NB4 (cell line): Measurements from ENCODE around the gene PLEKHD1.

Experiments
- DNase-seq: peaks from one replicate; pipeline ENCODE4 v3.0.0; 2010; ENCODE audit warnings: low read depth
- H3K4me3 ChIP-seq: one replicate; pipeline ENCODE4 v1.5.1; 2011; ENCODE audit warnings: mild to moderate bottlenecking, low read depth, low read length, moderate library complexity
- CTCF ChIP-seq: IDR thresholded peaks from one replicate; pipeline ENCODE4 v1.5.1; 2012; ENCODE audit warnings: low read depth, low read length
- MAX ChIP-seq: IDR thresholded peaks from 2 replicates; pipeline ENCODE4 v1.6.1; 2011; ENCODE audit warnings: low read depth, low read length
- MYC ChIP-seq: IDR thresholded peaks from 2 replicates; pipeline ENCODE4 v1.6.1; 2011; ENCODE audit warnings: low read depth, low read length
- POLR2A ChIP-seq: IDR thresholded peaks from 2 replicates; pipeline ENCODE4 v1.6.1; 2011; ENCODE audit warnings: mild to moderate bottlenecking; ENCODE audit not compliant: insufficient read length; ENCODE audit errors: extremely low read depth

The PLEKHD1 gene

GRCh38 chr14:69529563-69529962, 45.0 kb downstream of the PLEKHD1 start:
- TF ChIP-seq MYC, result no peak
- no peak for TF ChIP-seq CTCF
- TF ChIP-seq MAX, result no peak
- no peak for TF ChIP-seq POLR2A
- H3K4me3 ChIP-seq, result no peak overlapping the region
- no peak for DNase-seq

- no peak for DNase-seq
- no peak overlapping the region for H3K4me3 ChIP-seq
- no peak for TF ChIP-seq CTCF
- no peak for TF ChIP-seq POLR2A
- no peak for TF ChIP-seq MAX
- no peak for TF ChIP-seq MYC
Measured at GRCh38 chr14:69530095-69530494, 45.6 kb downstream of the PLEKHD1 start.

GRCh38 chr14:69531135-69531534, 46.6 kb downstream of the PLEKHD1 start:
- DNase-seq, result no peak
- no peak overlapping the region for H3K4me3 ChIP-seq
- TF ChIP-seq MAX, result no peak
- TF ChIP-seq POLR2A, result no peak
- no peak for TF ChIP-seq MYC
- TF ChIP-seq CTCF, result no peak

GRCh38 chr14:69532561-69533340, 48.2 kb downstream of the PLEKHD1 start:
- DNase-seq, result peak; percentile 25
- TF ChIP-seq POLR2A (no peak), MYC (no peak), MAX (no peak), CTCF (no peak)
- H3K4me3 ChIP-seq, result no peak overlapping the region

- TF ChIP-seq CTCF (peak; percentile 46), POLR2A (no peak)
- no peak overlapping the region for H3K4me3 ChIP-seq
- DNase-seq, result no peak
Measured at GRCh38 chr14:69535230-69535848, 50.8 kb downstream of the PLEKHD1 start.

- no peak for TF ChIP-seq MYC
- no peak for TF ChIP-seq POLR2A
- no peak for TF ChIP-seq MAX
- TF ChIP-seq CTCF, result no peak
- DNase-seq, result no peak
- H3K4me3 ChIP-seq, result no peak overlapping the region
Measured at GRCh38 chr14:69536971-69537370, 52.4 kb downstream of the PLEKHD1 start.
